ENCODE measurements around the gene PDE6A. TPM values are rescaled to one million over a fixed set of nuclear protein-coding genes. Genes with fewer than 3 reads are reported as not detected.

Gene PDE6A
- total RNA-seq (2021) (not detected in 3 replicates), Bru-seq, nascent RNA (not detected)
- long read RNA-seq, experiment 1: 0 reads
- long read RNA-seq, experiment 2: 0 reads
- long read RNA-seq, experiment 3: 0 reads

DNA sequence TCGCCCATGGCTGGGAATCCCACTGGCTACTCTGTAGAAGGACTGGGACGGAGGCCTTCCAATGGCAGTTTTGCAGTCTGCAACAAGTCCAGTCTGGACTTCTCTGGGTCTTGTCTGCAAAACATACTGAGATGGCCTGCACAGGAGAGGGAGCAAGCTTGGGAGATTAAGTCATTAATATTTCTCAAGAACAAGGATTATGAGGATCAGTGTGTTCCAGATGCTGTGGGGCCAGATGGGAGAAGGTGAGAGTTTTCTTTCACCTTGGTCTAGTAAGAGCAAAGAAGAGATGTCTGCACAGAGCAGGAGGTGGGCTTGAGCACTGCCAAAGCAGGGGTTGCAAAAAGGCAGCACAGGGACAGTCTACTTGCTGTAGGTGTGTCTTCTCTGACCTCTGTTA lies at the start of gene PDE6A:
PDE6A (minus strand) TSS at position 128 of the 400 bp plus-strand sequence; CDS start at position 8, 120 bp downstream.
- CTCF ChIA-PET: no interaction called here
- ATAC-seq (no peak), DNase-seq (ENCODE audit: low spot score) (no peak)
- no peak within 1 kb of the TSS for H3K4me3 Mint-ChIP-seq
- H3K27me3 Mint-ChIP-seq (ENCODE audit: low read depth): no peaks in the 10 kb centered on the region
- POLR2A ChIA-PET: no interaction called here
- no peaks in the 10 kb centered on the region for H3K4me1 Mint-ChIP-seq
- TF ChIP-seq, protein P1, sequence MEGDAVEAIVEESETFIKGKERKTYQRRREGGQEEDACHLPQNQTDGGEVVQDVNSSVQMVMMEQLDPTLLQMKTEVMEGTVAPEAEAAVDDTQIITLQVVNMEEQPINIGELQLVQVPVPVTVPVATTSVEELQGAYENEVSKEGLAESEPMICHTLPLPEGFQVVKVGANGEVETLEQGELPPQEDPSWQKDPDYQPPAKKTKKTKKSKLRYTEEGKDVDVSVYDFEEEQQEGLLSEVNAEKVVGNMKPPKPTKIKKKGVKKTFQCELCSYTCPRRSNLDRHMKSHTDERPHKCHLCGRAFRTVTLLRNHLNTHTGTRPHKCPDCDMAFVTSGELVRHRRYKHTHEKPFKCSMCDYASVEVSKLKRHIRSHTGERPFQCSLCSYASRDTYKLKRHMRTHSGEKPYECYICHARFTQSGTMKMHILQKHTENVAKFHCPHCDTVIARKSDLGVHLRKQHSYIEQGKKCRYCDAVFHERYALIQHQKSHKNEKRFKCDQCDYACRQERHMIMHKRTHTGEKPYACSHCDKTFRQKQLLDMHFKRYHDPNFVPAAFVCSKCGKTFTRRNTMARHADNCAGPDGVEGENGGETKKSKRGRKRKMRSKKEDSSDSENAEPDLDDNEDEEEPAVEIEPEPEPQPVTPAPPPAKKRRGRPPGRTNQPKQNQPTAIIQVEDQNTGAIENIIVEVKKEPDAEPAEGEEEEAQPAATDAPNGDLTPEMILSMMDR (IDR thresholded peaks at IDR 0.05): no peak
- TF ChIP-seq, protein P2, sequence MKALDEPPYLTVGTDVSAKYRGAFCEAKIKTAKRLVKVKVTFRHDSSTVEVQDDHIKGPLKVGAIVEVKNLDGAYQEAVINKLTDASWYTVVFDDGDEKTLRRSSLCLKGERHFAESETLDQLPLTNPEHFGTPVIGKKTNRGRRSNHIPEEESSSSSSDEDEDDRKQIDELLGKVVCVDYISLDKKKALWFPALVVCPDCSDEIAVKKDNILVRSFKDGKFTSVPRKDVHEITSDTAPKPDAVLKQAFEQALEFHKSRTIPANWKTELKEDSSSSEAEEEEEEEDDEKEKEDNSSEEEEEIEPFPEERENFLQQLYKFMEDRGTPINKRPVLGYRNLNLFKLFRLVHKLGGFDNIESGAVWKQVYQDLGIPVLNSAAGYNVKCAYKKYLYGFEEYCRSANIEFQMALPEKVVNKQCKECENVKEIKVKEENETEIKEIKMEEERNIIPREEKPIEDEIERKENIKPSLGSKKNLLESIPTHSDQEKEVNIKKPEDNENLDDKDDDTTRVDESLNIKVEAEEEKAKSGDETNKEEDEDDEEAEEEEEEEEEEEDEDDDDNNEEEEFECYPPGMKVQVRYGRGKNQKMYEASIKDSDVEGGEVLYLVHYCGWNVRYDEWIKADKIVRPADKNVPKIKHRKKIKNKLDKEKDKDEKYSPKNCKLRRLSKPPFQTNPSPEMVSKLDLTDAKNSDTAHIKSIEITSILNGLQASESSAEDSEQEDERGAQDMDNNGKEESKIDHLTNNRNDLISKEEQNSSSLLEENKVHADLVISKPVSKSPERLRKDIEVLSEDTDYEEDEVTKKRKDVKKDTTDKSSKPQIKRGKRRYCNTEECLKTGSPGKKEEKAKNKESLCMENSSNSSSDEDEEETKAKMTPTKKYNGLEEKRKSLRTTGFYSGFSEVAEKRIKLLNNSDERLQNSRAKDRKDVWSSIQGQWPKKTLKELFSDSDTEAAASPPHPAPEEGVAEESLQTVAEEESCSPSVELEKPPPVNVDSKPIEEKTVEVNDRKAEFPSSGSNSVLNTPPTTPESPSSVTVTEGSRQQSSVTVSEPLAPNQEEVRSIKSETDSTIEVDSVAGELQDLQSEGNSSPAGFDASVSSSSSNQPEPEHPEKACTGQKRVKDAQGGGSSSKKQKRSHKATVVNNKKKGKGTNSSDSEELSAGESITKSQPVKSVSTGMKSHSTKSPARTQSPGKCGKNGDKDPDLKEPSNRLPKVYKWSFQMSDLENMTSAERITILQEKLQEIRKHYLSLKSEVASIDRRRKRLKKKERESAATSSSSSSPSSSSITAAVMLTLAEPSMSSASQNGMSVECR (CRISPR knock-in tag; IDR thresholded peaks at IDR 0.05; ENCODE audit: borderline replicate concordance): no peak
- TF ChIP-seq, protein P3, sequence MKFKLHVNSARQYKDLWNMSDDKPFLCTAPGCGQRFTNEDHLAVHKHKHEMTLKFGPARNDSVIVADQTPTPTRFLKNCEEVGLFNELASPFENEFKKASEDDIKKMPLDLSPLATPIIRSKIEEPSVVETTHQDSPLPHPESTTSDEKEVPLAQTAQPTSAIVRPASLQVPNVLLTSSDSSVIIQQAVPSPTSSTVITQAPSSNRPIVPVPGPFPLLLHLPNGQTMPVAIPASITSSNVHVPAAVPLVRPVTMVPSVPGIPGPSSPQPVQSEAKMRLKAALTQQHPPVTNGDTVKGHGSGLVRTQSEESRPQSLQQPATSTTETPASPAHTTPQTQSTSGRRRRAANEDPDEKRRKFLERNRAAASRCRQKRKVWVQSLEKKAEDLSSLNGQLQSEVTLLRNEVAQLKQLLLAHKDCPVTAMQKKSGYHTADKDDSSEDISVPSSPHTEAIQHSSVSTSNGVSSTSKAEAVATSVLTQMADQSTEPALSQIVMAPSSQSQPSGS (CRISPR knock-in tag; IDR thresholded peaks at IDR 0.05; ENCODE audit: borderline replicate concordance, low read depth): no peak
- TF ChIP-seq, protein P4, sequence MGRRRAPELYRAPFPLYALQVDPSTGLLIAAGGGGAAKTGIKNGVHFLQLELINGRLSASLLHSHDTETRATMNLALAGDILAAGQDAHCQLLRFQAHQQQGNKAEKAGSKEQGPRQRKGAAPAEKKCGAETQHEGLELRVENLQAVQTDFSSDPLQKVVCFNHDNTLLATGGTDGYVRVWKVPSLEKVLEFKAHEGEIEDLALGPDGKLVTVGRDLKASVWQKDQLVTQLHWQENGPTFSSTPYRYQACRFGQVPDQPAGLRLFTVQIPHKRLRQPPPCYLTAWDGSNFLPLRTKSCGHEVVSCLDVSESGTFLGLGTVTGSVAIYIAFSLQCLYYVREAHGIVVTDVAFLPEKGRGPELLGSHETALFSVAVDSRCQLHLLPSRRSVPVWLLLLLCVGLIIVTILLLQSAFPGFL (CRISPR knock-in tag; IDR thresholded peaks at IDR 0.05; ENCODE audit: borderline replicate concordance): no peak
- no peak for TF ChIP-seq NFATC4 (CRISPR knock-in tag; IDR thresholded peaks at IDR 0.05)
- no peak for TF ChIP-seq SMAD4 (CRISPR knock-in tag; IDR thresholded peaks at IDR 0.05)
- no peak for TF ChIP-seq SP1 (CRISPR knock-in tag; conservative IDR thresholded peaks at IDR 0.05)
- TF ChIP-seq, protein P5, sequence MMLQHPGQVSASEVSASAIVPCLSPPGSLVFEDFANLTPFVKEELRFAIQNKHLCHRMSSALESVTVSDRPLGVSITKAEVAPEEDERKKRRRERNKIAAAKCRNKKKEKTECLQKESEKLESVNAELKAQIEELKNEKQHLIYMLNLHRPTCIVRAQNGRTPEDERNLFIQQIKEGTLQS (CRISPR knock-in tag; conservative IDR thresholded peaks at IDR 0.05): no peak
- no peak for TF ChIP-seq ETV6 (CRISPR knock-in tag; IDR thresholded peaks at IDR 0.05)
- TF ChIP-seq ZNF423 (CRISPR knock-in tag; IDR thresholded peaks at IDR 0.05): no peak
- no peak for TF ChIP-seq OVOL2 (CRISPR knock-in tag; IDR thresholded peaks at IDR 0.05; ENCODE audit: borderline replicate concordance)
- TF ChIP-seq TEAD4 (CRISPR knock-in tag; IDR thresholded peaks at IDR 0.05): no peak
- TF ChIP-seq ZNF317 (CRISPR knock-in tag; IDR thresholded peaks at IDR 0.05; ENCODE audit: borderline replicate concordance, low read depth): no peak
- no peak for TF ChIP-seq ZNF396 (CRISPR knock-in tag; IDR thresholded peaks at IDR 0.05; ENCODE audit: borderline replicate concordance)
- TF ChIP-seq TP53 (CRISPR knock-in tag; IDR thresholded peaks at IDR 0.05): no peak
- TF ChIP-seq NFE2L1 (CRISPR knock-in tag; IDR thresholded peaks at IDR 0.05): no peak
- no peak for TF ChIP-seq CREB1 (CRISPR knock-in tag; IDR thresholded peaks at IDR 0.05)
- H3K9me3 Mint-ChIP-seq: no peaks in the 10 kb centered on the region
- H3K27ac Mint-ChIP-seq: no peak within 1 kb of the TSS
- no peaks in the 10 kb centered on the region for H3K36me3 Mint-ChIP-seq

DNA sequence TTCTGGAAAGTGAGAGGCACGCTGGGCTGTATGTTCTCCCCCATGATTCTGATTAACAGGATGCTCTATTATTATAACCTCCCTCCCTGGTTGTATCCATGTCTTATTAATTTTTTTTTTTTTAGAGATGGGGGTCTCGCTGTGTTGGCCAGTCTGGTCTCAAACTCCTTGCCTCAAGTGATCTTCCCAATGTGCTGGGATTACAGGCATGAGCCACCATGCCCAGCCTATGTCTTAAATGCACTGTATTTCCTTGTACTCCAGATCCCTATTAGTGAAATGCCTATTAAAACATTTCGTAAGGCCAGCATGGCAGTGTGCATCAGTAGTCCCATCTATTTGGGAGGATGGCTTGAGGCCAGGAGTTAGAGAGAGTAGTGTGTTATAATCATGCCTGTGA lies 48.9 kb upstream of the PDE6A start:
- DNase-seq (ENCODE audit: low spot score) (no peak), ATAC-seq (no peak)
- CTCF ChIA-PET: interaction anchor here (1.0 to 5.2 kb wide), 8 partner anchors 32 to 357 kb away, joined by 3 to 76 read pairs (median 6); partner anchors contain the start of gene SLC26A2
- Mint-ChIP-seq H3K4me3 (no peak overlapping the region), H3K27ac (no peak overlapping the region), H3K27me3 (ENCODE audit: low read depth) (no peaks in the 10 kb centered on the region), H3K4me1 (no peaks in the 10 kb centered on the region), H3K36me3 (no peaks in the 10 kb centered on the region), H3K9me3 (no peaks in the 10 kb centered on the region)
- TF ChIP-seq SMAD4 (CRISPR knock-in tag; IDR thresholded peaks at IDR 0.05): no peak
- 0 out of 2 replicates have a peak, but pooled peaks have one; percentile 22 for TF ChIP-seq ZNF121 (CRISPR knock-in tag; IDR thresholded peaks at IDR 0.05)
- no peak for TF ChIP-seq EMX1 (CRISPR knock-in tag; IDR thresholded peaks at IDR 0.05)
- POLR2A ChIA-PET: no interaction called here

All from WTC11 (cell line).